CD4-positive, alpha-beta T cell (primary cell): ENCODE measurements around the gene UTF1. TPM values are rescaled to one million over a fixed set of nuclear protein-coding genes. Genes with fewer than 3 reads are reported as not detected.

Experiments
- ATAC-seq: fragments of 200-7000 bp; cut with Tn5 transposase; one replicate; pipeline ENCODE4 v1.10.0; 2022; ENCODE audit warnings: mild to moderate bottlenecking; ENCODE audit not compliant: poor library complexity
- CTCF ChIA-PET: fragments of 350-600 bp; sonication (Branson Sonifier 250); formaldehyde crosslinking; loops from one replicate; lab custom pipeline; 2021; ENCODE audit warnings: antibody characterized with exemption, inconsistent platforms; lab: Charles Lee
- POLR2A ChIA-PET: fragments of 350-600 bp; sonication (Branson Sonifier 250); formaldehyde crosslinking; loops from one replicate; lab custom pipeline; 2021; ENCODE audit warnings: antibody characterized with exemption, inconsistent platforms; lab: Charles Lee
- DNase-seq, 14 experiments: peaks; one replicate each; pipeline ENCODE4 v3.0.0-alpha.2; 2013 to 2020; ENCODE audit warnings: mixed read lengths in 2 of 14
- H3K27ac ChIP-seq, 2 donors: one replicate each; pipeline versions ENCODE4 v1.5.1 to v1.7.0; 2013; ENCODE audit warnings: low read length in 2 of 2, low read depth in 1 of 2, mild to moderate bottlenecking in 1 of 2
- H3K27me3 ChIP-seq, 2 experiments: 1 replicate in 1 of 2; 2 replicates in 1 of 2; pipeline versions ENCODE4 v1.6.1 to v1.7.0; 2013; ENCODE audit warnings: low read length in 2 of 2, control low read depth in 1 of 2, mild to moderate bottlenecking in 1 of 2, moderate library complexity in 1 of 2; ENCODE audit not compliant: insufficient read depth in 2 of 2, control insufficient read depth in 1 of 2
- H3K36me3 ChIP-seq: one replicate; pipeline ENCODE4 v1.6.1; 2013; ENCODE audit warnings: low read length, control low read depth; ENCODE audit not compliant: insufficient read depth
- H3K4me1 ChIP-seq: one replicate; pipeline ENCODE4 v1.6.1; 2013; ENCODE audit warnings: low read length, control low read depth; ENCODE audit not compliant: insufficient read depth
- H3K4me3 ChIP-seq: one replicate; pipeline ENCODE4 v1.5.1; 2013; ENCODE audit warnings: mild to moderate bottlenecking, low read length, moderate library complexity
- H3K9me3 ChIP-seq, 2 experiments: 1 replicate in 1 of 2; 2 replicates in 1 of 2; pipeline versions ENCODE4 v1.6.1 to v1.7.0; 2013; ENCODE audit warnings: low read length in 2 of 2, mild to moderate bottlenecking in 2 of 2, control low read depth in 1 of 2, moderate library complexity in 1 of 2; ENCODE audit not compliant: control insufficient read depth in 1 of 2, insufficient read depth in 1 of 2
- H3K27ac Mint-ChIP-seq: one replicate; pipeline ENCODE4 v1.8.0; 2020; ENCODE audit warnings: mixed read lengths
- H3K27me3 Mint-ChIP-seq: one replicate; pipeline ENCODE4 v1.8.0; 2021; ENCODE audit warnings: mixed read lengths
- H3K36me3 Mint-ChIP-seq: one replicate; pipeline ENCODE4 v1.8.0; 2021; ENCODE audit warnings: low read depth, mixed read lengths
- H3K4me1 Mint-ChIP-seq: one replicate; pipeline ENCODE4 v1.8.0; 2021; ENCODE audit warnings: low read depth, mixed read lengths
- H3K4me3 Mint-ChIP-seq: one replicate; pipeline ENCODE4 v1.8.0; 2020; ENCODE audit warnings: mild to moderate bottlenecking, mixed read lengths
- H3K9me3 Mint-ChIP-seq: one replicate; pipeline ENCODE4 v1.8.0; 2020; ENCODE audit warnings: mixed read lengths
- intact Hi-C, 2 experiments: fragments of 100-400 bp; cut with DNase I in 1 of 2; cut with micrococcal nuclease in 1 of 2; formaldehyde crosslinking; loops; one replicate each; pipeline versions ENCODE4 v1.15.1 to v1.9.0; 2023 to 2025; cut with DNase I, micrococcal nuclease
- microRNA-seq: library from miRNA; unstranded; fragments of <30 nt; microRNA quantifications from one replicate; pipeline ENCODE4 v1.2.0, GENCODE V29; 2021; ENCODE audit warnings: borderline microRNAs expressed, borderline replicate concordance
- total RNA-seq, 174 experiments: library from RNA in 2 of 174; stranded (reverse) in 2 of 174; gene quantifications; one replicate each; pipeline ENCODE4 v1.2.3 and lab custom pipeline; 2021 to 2026
- TF ChIP-seq, protein P1 (sequence below): fragments of 200-600 bp; IDR thresholded peaks from one replicate; pipeline ENCODE4 v1.8.0; 2022; ENCODE audit warnings: antibody characterized with exemption, mild to moderate bottlenecking

The UTF1 gene
- total RNA-seq, 2 experiments from 2014 or later: not detected

DNA sequence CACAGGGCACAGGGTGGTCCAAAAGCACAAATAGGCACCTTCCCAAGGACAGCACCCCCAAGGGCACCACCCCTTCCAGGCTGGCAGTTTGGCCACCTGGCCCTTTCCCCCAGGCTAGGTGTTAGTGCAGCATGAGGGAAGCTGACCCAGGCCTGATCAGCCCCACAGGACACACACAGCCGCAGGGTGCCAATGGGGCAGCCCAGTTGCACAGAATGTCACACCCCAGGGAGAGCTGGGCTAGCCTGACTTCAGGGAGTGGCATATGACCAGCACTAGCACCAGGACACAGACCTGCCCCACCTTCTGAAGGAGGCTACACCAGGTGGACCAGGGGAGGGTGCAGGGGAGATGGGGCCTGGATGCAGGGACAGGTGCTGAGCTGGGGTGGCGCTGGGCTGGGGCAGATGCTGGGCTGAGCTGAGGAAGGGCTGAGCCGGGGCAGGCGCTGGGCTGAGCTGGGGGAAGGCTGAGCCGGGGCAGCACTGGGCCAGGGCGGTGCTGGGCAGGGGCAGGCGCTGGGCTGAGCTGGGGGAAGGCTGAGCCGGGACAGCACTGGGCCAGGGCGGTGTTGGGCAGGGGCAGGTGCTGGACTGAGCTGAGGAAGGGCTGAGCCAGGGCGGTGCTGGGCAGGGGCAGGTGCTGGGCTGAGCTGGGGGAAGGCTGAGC is 50.5 kb downstream of the UTF1 start:
- ATAC-seq: no peak
- Mint-ChIP-seq H3K4me1 (peaks cover 34% of the 10 kb centered on the region), H3K27ac (peak overlapping the region; percentile 97), H3K36me3 (peaks cover 56% of the 10 kb centered on the region), H3K4me3 (no peak overlapping the region), H3K27me3 (no peaks in the 10 kb centered on the region), H3K9me3 (no peaks in the 10 kb centered on the region)
- no peaks in the 10 kb centered on the region for H3K27me3 ChIP-seq
- H3K4me3 ChIP-seq: no peak overlapping the region
- TF ChIP-seq, protein P1, sequence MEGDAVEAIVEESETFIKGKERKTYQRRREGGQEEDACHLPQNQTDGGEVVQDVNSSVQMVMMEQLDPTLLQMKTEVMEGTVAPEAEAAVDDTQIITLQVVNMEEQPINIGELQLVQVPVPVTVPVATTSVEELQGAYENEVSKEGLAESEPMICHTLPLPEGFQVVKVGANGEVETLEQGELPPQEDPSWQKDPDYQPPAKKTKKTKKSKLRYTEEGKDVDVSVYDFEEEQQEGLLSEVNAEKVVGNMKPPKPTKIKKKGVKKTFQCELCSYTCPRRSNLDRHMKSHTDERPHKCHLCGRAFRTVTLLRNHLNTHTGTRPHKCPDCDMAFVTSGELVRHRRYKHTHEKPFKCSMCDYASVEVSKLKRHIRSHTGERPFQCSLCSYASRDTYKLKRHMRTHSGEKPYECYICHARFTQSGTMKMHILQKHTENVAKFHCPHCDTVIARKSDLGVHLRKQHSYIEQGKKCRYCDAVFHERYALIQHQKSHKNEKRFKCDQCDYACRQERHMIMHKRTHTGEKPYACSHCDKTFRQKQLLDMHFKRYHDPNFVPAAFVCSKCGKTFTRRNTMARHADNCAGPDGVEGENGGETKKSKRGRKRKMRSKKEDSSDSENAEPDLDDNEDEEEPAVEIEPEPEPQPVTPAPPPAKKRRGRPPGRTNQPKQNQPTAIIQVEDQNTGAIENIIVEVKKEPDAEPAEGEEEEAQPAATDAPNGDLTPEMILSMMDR: no peak
- intact Hi-C loops: no loop called here
- ChIA-PET POLR2A (interaction anchor here (3.3 kb wide), 1 partner anchor 22 kb away, joined by 20 read pairs; no protein-coding TSS in a partner anchor), CTCF (interaction anchor here (1.1 kb wide), 1 partner anchor 27 kb away, joined by 3 read pairs; no protein-coding TSS in a partner anchor)
- H3K4me1 ChIP-seq: peaks cover 48% of the 10 kb centered on the region
- H3K36me3 ChIP-seq: peaks cover 35% of the 10 kb centered on the region
- DNase-seq: no peak
- no peaks in the 10 kb centered on the region for H3K9me3 ChIP-seq
- no peak overlapping the region for H3K27ac ChIP-seq

DNA sequence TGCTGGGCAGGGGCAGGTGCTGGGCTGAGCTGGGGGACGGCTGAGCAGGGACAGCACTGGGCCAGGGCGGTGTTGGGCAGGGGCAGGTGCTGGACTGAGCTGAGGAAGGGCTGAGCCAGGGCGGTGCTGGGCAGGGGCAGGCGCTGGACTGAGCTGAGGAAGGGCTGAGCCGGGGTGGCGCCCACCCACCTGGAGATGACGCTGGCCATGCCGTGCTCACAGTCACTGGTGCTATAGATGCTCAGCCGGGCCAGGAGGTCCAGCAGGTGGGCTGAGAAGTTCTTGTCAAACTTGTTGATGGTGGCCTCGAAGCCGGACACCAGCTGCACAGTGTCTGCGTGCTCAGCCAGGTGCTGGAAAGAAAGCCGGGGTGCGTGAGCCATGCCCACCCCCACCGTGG is 51.1 kb downstream of the UTF1 start:
- Histone ChIP-seq H3K27me3 (no peaks in the 10 kb centered on the region), H3K36me3 (peaks cover 41% of the 10 kb centered on the region), H3K9me3 (no peaks in the 10 kb centered on the region), H3K4me3 (no peak overlapping the region), H3K27ac (no peak overlapping the region), H3K4me1 (peaks cover 43% of the 10 kb centered on the region)
- peaks cover 56% of the 10 kb centered on the region for H3K36me3 Mint-ChIP-seq
- no peak for DNase-seq
- ATAC-seq: no peak
- ChIA-PET CTCF (interaction anchor here (1.1 kb wide), 1 partner anchor 27 kb away, joined by 3 read pairs; no protein-coding TSS in a partner anchor), POLR2A (no interaction called here)
- no peaks in the 10 kb centered on the region for H3K9me3 Mint-ChIP-seq
- H3K4me1 Mint-ChIP-seq: peaks cover 28% of the 10 kb centered on the region
- TF ChIP-seq, protein P1: no peak
- intact Hi-C loops: no loop called here
- H3K27ac Mint-ChIP-seq: no peak overlapping the region
- H3K27me3 Mint-ChIP-seq: no peaks in the 10 kb centered on the region
- H3K4me3 Mint-ChIP-seq: no peak overlapping the region

Small RNAs within 50 kb of the gene (microRNA-seq; reads per million reads assigned to microRNA genes)
- not detected for gene MIR202

Other genes starting within 250 kb of the UTF1 start
- not detected for gene ADGRA1, start 142.3 kb upstream of the UTF1 start, total RNA-seq
- gene KNDC1, start 70.0 kb upstream of the UTF1 start, total RNA-seq: not detected
- under 1 TPM; 0.11 to 0.14 TPM for gene VENTX, start 7.6 kb downstream of the UTF1 start, total RNA-seq
- 10 to 100 TPM; 95.6 to 95.9 TPM for gene ADAM8, start 46.7 kb downstream of the UTF1 start, total RNA-seq
- gene TUBGCP2, start 78.7 kb downstream of the UTF1 start, total RNA-seq: 10 to 100 TPM; 89.3 to 94.2 TPM
- 10 to 100 TPM; 38.1 to 40.9 TPM for gene ZNF511, start 78.7 kb downstream of the UTF1 start, total RNA-seq
- gene CALY, start 106.7 kb downstream of the UTF1 start, total RNA-seq: 1 to 10 TPM; 3.8 to 3.9 TPM
- gene PRAP1, start 117.2 kb downstream of the UTF1 start, total RNA-seq: not detected
- gene FUOM, start 127.8 kb downstream of the UTF1 start, total RNA-seq: 10 to 100 TPM; 10.3 to 11.7 TPM
- 1 to 10 TPM; 7.6 to 8.3 TPM for gene ECHS1, start 143.1 kb downstream of the UTF1 start, total RNA-seq
- gene PAOX, start 149.0 kb downstream of the UTF1 start, total RNA-seq: 1 to 10 TPM; 1.9 to 2.6 TPM
- gene MTG1, start 163.9 kb downstream of the UTF1 start, total RNA-seq: 10 to 100 TPM; 28.5 to 34.9 TPM
- not detected for gene SPRN, start 194.4 kb downstream of the UTF1 start, total RNA-seq
- 1 to 10 TPM; 5.0 to 5.2 TPM for gene SCART1, start 223.7 kb downstream of the UTF1 start, total RNA-seq